Measurements from ENCODE around the gene HEPACAM2. TPM values are rescaled to one million over a fixed set of nuclear protein-coding genes. Genes with fewer than 3 reads are reported as not detected.

Gene HEPACAM2
- total RNA-seq, 1 donor from 2014 or later, result not detected

DNA sequence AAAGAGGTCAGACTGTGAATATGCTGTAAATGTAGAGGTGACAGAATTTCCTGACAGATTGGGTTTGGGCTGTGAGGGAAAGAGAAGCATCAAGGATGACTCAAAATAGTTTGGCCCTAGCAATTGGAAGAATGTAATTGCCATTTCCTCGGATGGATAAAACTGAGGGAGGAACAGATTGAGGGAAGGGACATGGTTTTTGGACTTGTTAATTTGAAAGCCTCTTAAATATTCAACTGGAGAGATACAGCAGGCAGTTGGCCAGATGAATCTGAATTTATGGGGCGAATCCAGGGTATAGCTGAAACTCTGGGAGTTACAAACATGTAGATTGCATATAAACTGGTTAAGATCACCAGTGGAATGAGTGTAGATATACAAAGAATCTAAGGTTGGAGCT lies 9.3 kb upstream of the HEPACAM2 start:
- H3K36me3 Mint-ChIP-seq (ENCODE audit: low read depth), result no peaks in the 10 kb centered on the region
- no peak overlapping the region for H3K4me3 Mint-ChIP-seq (ENCODE audit: unreplicated experiment)
- peaks cover 12% of the 10 kb centered on the region for H3K4me1 Mint-ChIP-seq (ENCODE audit: low read depth)
- H3K27me3 Mint-ChIP-seq (ENCODE audit: low read depth), result peaks cover 1% of the 10 kb centered on the region
- no peak overlapping the region for H3K27ac Mint-ChIP-seq (ENCODE audit: unreplicated experiment)
- no peak for DNase-seq (ENCODE audit: low spot score)
- TF ChIP-seq, protein P1, sequence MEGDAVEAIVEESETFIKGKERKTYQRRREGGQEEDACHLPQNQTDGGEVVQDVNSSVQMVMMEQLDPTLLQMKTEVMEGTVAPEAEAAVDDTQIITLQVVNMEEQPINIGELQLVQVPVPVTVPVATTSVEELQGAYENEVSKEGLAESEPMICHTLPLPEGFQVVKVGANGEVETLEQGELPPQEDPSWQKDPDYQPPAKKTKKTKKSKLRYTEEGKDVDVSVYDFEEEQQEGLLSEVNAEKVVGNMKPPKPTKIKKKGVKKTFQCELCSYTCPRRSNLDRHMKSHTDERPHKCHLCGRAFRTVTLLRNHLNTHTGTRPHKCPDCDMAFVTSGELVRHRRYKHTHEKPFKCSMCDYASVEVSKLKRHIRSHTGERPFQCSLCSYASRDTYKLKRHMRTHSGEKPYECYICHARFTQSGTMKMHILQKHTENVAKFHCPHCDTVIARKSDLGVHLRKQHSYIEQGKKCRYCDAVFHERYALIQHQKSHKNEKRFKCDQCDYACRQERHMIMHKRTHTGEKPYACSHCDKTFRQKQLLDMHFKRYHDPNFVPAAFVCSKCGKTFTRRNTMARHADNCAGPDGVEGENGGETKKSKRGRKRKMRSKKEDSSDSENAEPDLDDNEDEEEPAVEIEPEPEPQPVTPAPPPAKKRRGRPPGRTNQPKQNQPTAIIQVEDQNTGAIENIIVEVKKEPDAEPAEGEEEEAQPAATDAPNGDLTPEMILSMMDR (IDR thresholded peaks at IDR 0.05), result no peak
- no peaks in the 10 kb centered on the region for H3K9me3 Mint-ChIP-seq (ENCODE audit: low read depth)

DNA sequence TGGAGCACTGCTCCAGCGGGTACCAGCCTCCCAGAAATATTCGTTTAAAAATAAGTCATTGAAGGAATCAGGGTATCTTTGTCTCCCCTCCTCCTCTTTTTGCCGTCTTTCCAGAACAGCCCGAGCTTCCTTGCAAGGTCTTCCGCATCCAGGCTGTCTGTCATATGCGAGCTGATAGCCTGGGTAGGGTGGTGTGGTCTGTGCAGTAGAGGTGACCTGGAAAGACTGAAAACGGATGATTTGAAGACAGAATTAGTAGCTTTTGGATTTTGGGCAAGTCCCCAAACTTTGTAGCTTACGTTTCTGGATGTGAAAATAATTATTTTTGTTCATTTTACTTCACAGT lies 6.4 kb upstream of the HEPACAM2 start:
- no peak for DNase-seq (ENCODE audit: low spot score)
- TF ChIP-seq, protein P1 (IDR thresholded peaks at IDR 0.05), result no peak
- Mint-ChIP-seq H3K4me3 (ENCODE audit: unreplicated experiment) (peak overlapping the region; percentile 98), H3K27ac (ENCODE audit: unreplicated experiment) (peak overlapping the region; percentile 91), H3K27me3 (ENCODE audit: low read depth) (peaks cover 11% of the 10 kb centered on the region), H3K9me3 (ENCODE audit: low read depth) (no peaks in the 10 kb centered on the region), H3K4me1 (ENCODE audit: low read depth) (peaks cover 12% of the 10 kb centered on the region), H3K36me3 (ENCODE audit: low read depth) (no peaks in the 10 kb centered on the region)

DNA sequence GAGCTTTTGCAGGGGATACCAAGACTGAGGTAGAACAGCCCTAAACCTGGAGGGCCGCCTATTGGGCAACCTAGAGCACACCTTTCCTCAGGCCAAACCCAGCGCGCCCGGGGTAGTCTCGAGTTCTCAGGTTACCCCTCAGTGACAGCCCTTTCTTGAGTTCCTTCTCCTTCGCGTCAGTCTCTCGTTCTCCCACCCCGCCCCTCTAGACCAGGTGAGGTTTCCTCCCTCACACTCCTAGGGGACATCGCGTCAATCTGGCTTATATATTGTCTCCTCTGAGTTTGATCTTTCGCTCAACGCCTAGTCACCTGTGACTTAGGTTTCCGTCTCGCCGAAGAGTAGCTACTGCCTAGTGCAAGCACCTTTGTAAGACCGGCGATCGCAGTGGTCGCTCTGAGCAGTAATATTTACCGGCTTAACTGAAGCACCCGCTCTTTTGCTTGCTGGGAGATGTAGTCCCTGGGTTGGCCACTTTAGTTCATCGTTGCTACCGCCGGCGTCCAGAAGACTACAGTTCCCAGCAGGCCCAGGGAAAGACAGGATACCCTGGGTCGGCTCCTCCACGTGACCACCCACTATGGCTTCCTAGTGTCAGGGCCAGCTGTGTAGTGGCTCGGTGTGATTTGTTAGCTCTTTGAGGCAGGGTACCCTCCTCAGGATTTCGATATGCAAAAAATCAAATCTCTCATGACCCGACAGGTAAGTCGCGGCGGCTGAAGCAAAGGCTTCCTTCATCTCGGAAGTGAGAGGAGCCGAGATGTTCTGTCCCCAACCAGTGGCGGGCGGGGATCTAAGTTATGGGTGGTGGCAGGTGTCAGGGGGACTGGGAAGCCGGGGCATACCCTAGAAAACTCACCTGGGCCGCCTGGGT lies 5.8 kb upstream of the HEPACAM2 start, which contains the start of gene VPS50:
TSS of gene VPS50 (plus strand) at position 568 of the 874 bp plus-strand sequence. CDS start at position 670, 102 bp downstream.
- peak; percentile 95 for DNase-seq (ENCODE audit: low spot score)
- Mint-ChIP-seq H3K4me1 (ENCODE audit: low read depth) (peaks cover 12% of the 10 kb centered on the region), H3K4me3 (ENCODE audit: unreplicated experiment) (peak within 1 kb of the TSS; percentile 98), H3K27me3 (ENCODE audit: low read depth) (peaks cover 17% of the 10 kb centered on the region), H3K27ac (ENCODE audit: unreplicated experiment) (peak within 1 kb of the TSS; percentile 91), H3K36me3 (ENCODE audit: low read depth) (no peaks in the 10 kb centered on the region), H3K9me3 (ENCODE audit: low read depth) (no peaks in the 10 kb centered on the region)
- TF ChIP-seq, protein P1 (IDR thresholded peaks at IDR 0.05), result peak; percentile 23

DNA sequence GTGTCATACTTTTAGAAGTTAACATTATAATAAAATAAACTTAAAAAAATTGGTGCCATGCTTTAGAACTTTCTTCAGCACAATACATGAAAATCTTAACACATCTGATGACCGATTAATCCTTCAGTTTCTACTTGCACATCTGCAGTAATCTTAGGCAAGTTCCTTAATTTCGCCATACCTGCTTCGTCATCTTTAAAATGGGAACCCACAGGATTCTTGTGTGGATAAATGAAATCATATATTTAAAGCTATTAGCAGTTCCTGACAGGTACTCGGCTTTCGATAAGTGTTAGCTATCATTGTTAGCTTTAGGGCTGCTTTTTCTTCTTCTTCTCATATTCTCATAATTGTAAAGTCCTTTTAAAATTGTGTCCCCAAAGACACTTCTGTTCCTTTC lies 5.0 kb upstream of the HEPACAM2 start:
- TF ChIP-seq, protein P1 (IDR thresholded peaks at IDR 0.05), result no peak
- Mint-ChIP-seq H3K4me1 (ENCODE audit: low read depth) (peaks cover 12% of the 10 kb centered on the region), H3K27me3 (ENCODE audit: low read depth) (peaks cover 22% of the 10 kb centered on the region), H3K9me3 (ENCODE audit: low read depth) (no peaks in the 10 kb centered on the region), H3K27ac (ENCODE audit: unreplicated experiment) (no peak overlapping the region), H3K36me3 (ENCODE audit: low read depth) (no peaks in the 10 kb centered on the region), H3K4me3 (ENCODE audit: unreplicated experiment) (peak overlapping the region; percentile 98)
- no peak for DNase-seq (ENCODE audit: low spot score)

DNA sequence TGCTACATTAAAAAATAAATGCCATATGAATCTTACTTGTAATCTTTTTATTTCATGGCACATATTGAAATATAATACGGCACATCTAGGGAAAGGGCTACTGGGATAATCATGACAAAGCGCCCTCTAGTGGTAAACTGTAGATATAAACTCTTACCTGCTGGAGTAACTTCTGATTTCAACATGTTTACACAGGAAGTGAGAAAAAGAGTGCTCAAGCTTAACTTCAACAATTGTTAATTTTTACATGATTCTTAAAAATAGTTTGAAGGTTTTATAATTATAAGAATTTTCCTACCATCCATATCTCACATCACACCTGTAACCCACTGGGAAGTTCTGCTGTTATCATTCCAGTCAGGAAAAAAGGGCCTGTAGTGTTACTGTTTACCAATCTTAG lies 2.0 kb upstream of the HEPACAM2 start:
- Mint-ChIP-seq H3K4me3 (ENCODE audit: unreplicated experiment) (no peak overlapping the region), H3K4me1 (ENCODE audit: low read depth) (peaks cover 12% of the 10 kb centered on the region), H3K36me3 (ENCODE audit: low read depth) (no peaks in the 10 kb centered on the region), H3K9me3 (ENCODE audit: low read depth) (no peaks in the 10 kb centered on the region), H3K27ac (ENCODE audit: unreplicated experiment) (no peak overlapping the region), H3K27me3 (ENCODE audit: low read depth) (peaks cover 39% of the 10 kb centered on the region)
- TF ChIP-seq, protein P1 (IDR thresholded peaks at IDR 0.05), result peak; percentile 96
- DNase-seq (ENCODE audit: low spot score), result no peak
